ENCODE data around the gene LEPROT. TPM values are rescaled to one million over a fixed set of nuclear protein-coding genes. Genes with fewer than 3 reads are reported as not detected.

Gene LEPROT
- total and polyA plus RNA-seq, 2 experiments from 2014 or later, result 22.9 to 24.9 TPM

DNA sequence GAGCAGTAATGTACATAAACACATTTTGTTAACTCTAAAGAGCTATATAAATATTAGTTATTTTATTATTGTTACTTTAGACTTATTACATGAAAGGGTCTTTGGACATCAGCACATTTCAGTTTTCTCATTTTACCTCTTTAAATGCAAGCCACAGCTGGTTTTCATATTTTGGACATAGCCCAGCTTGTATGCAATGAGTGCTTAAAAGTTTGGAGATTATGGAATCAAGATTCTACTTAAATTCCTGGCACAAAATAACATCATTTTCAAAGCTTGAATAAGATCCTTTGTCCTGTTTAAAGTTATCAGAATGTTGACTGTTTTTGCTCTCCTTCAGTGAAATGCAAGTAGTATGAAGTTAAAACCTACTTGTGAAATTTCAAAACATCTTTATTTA is 15.5 kb upstream of the LEPROT start:
- Mint-ChIP-seq H3K27me3 (ENCODE audit: insufficient read depth, low read depth, poor library complexity) (no peaks in the 10 kb centered on the region), H3K36me3 (ENCODE audit: low read depth) (no peaks in the 10 kb centered on the region), H3K4me1 (peaks cover 7% of the 10 kb centered on the region)

More for the DNA sequence above, 15.5 kb upstream of the LEPROT start:
- H3K27ac Mint-ChIP-seq, result no peak overlapping the region
- TF ChIP-seq, protein P1, sequence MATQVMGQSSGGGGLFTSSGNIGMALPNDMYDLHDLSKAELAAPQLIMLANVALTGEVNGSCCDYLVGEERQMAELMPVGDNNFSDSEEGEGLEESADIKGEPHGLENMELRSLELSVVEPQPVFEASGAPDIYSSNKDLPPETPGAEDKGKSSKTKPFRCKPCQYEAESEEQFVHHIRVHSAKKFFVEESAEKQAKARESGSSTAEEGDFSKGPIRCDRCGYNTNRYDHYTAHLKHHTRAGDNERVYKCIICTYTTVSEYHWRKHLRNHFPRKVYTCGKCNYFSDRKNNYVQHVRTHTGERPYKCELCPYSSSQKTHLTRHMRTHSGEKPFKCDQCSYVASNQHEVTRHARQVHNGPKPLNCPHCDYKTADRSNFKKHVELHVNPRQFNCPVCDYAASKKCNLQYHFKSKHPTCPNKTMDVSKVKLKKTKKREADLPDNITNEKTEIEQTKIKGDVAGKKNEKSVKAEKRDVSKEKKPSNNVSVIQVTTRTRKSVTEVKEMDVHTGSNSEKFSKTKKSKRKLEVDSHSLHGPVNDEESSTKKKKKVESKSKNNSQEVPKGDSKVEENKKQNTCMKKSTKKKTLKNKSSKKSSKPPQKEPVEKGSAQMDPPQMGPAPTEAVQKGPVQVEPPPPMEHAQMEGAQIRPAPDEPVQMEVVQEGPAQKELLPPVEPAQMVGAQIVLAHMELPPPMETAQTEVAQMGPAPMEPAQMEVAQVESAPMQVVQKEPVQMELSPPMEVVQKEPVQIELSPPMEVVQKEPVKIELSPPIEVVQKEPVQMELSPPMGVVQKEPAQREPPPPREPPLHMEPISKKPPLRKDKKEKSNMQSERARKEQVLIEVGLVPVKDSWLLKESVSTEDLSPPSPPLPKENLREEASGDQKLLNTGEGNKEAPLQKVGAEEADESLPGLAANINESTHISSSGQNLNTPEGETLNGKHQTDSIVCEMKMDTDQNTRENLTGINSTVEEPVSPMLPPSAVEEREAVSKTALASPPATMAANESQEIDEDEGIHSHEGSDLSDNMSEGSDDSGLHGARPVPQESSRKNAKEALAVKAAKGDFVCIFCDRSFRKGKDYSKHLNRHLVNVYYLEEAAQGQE (IDR thresholded peaks at IDR 0.05; ENCODE audit: unreplicated experiment), result no peak
- no peak for TF ChIP-seq STAT1 (IDR thresholded peaks at IDR 0.05; ENCODE audit: unreplicated experiment)
- no peak for TF ChIP-seq CREB1 (CRISPR knock-in tag; IDR thresholded peaks at IDR 0.05; ENCODE audit: low read depth)
- no peak for TF ChIP-seq POLR2AphosphoS5 (IDR thresholded peaks at IDR 0.05; ENCODE audit: low read depth)
- TF ChIP-seq EZH2phosphoT487 (IDR thresholded peaks at IDR 0.05; ENCODE audit: unreplicated experiment), result no peak
- no peak for TF ChIP-seq NANOG (IDR thresholded peaks at IDR 0.05; ENCODE audit: borderline replicate concordance)
- no peak for TF ChIP-seq EZH2 (IDR thresholded peaks at IDR 0.05; ENCODE audit: low read depth, unreplicated experiment)
- TF ChIP-seq ZNF114 (CRISPR knock-in tag; IDR thresholded peaks at IDR 0.05), result no peak
- TF ChIP-seq CTCF (conservative IDR thresholded peaks at IDR 0.05; ENCODE audit: low read depth in 2 of 2), result no peak
- no peak for TF ChIP-seq ZNF331 (CRISPR knock-in tag; IDR thresholded peaks at IDR 0.05; ENCODE audit: low read depth)
- TF ChIP-seq, protein P2, sequence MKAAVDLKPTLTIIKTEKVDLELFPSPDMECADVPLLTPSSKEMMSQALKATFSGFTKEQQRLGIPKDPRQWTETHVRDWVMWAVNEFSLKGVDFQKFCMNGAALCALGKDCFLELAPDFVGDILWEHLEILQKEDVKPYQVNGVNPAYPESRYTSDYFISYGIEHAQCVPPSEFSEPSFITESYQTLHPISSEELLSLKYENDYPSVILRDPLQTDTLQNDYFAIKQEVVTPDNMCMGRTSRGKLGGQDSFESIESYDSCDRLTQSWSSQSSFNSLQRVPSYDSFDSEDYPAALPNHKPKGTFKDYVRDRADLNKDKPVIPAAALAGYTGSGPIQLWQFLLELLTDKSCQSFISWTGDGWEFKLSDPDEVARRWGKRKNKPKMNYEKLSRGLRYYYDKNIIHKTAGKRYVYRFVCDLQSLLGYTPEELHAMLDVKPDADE (IDR thresholded peaks at IDR 0.05), result no peak
- Histone ChIP-seq H3K27ac (ENCODE audit: low read depth) (no peak overlapping the region), H3K4me1 (ENCODE audit: insufficient read depth) (peaks cover 5% of the 10 kb centered on the region; the same call in 1 of the 2 replicates), H3K79me2 (replicated peaks; ENCODE audit: insufficient read depth) (no peaks in the 10 kb centered on the region), H3K9me2 (ENCODE audit: insufficient read depth) (no peaks in the 10 kb centered on the region), H3K4me2 (no peak overlapping the region), H3K4me3 (no peak overlapping the region), H2AFZ (no peak overlapping the region), H4K20me1 (replicated peaks; ENCODE audit: insufficient read depth) (no peaks in the 10 kb centered on the region), H3F3A (replicated peaks; ENCODE audit: low read depth) (no peaks in the 10 kb centered on the region), H3K27me3 (ENCODE audit: insufficient read depth) (no peaks in the 10 kb centered on the region), H3K36me3 (ENCODE audit: insufficient read depth) (no peaks in the 10 kb centered on the region)
- DNase-seq (ENCODE audit: low spot score), result no peak
- no peak for ATAC-seq
- no peak overlapping the region for H3K4me3 Mint-ChIP-seq
- H3K9me3 Mint-ChIP-seq, result no peaks in the 10 kb centered on the region
